Endothelial cell (in vitro differentiated cells): ENCODE data around the gene LAG3. TPM values are rescaled to one million over a fixed set of nuclear protein-coding genes. Genes with fewer than 3 reads are reported as not detected.

ENCODE experiments used
- DNase-seq: peaks from one replicate; pipeline ENCODE4 v3.0.0; 2021; ENCODE audit warnings: low spot score
- H3K27ac Mint-ChIP-seq: one replicate; pipeline ENCODE4 v1.8.0; 2021; ENCODE audit warnings: mixed read lengths, inconsistent platforms; ENCODE audit not compliant: unreplicated experiment
- H3K27me3 Mint-ChIP-seq: one replicate; pipeline ENCODE4 v1.8.0; 2021; ENCODE audit warnings: mild to moderate bottlenecking, moderate library complexity, mixed read lengths, inconsistent platforms; ENCODE audit not compliant: unreplicated experiment
- H3K36me3 Mint-ChIP-seq: one replicate; pipeline ENCODE4 v1.8.0; 2021; ENCODE audit warnings: mild to moderate bottlenecking, low read depth, mixed read lengths, inconsistent platforms; ENCODE audit not compliant: unreplicated experiment
- H3K4me1 Mint-ChIP-seq: one replicate; pipeline ENCODE4 v1.8.0; 2021; ENCODE audit warnings: mild to moderate bottlenecking, mixed read lengths, inconsistent platforms; ENCODE audit not compliant: unreplicated experiment
- H3K4me3 Mint-ChIP-seq: one replicate; pipeline ENCODE4 v1.8.0; 2021; ENCODE audit warnings: mild to moderate bottlenecking, mixed read lengths, inconsistent platforms; ENCODE audit not compliant: unreplicated experiment
- H3K9me3 Mint-ChIP-seq: one replicate; pipeline ENCODE4 v1.8.0; 2021; ENCODE audit warnings: mixed read lengths, inconsistent platforms; ENCODE audit not compliant: unreplicated experiment
- total RNA-seq: library from RNA; stranded (reverse); fragmentation: NEBNext Ultra II Directional; extraction: Animal tissue kit (Norgen Biotek cat#: 25700); gene quantifications from one replicate; pipeline ENCODE4 v1.2.1, GENCODE V29; 2021; ENCODE audit not compliant: unreplicated experiment
- TF ChIP-seq, protein P1 (sequence below): fragments of 200-600 bp; sonication (generic); IDR thresholded peaks from one replicate; pipeline ENCODE4 v1.5.0; 2021; ENCODE audit warnings: antibody characterized with exemption; ENCODE audit not compliant: unreplicated experiment

Gene LAG3
- total RNA-seq, 1 donor from 2014 or later = 7.6 TPM

DNA sequence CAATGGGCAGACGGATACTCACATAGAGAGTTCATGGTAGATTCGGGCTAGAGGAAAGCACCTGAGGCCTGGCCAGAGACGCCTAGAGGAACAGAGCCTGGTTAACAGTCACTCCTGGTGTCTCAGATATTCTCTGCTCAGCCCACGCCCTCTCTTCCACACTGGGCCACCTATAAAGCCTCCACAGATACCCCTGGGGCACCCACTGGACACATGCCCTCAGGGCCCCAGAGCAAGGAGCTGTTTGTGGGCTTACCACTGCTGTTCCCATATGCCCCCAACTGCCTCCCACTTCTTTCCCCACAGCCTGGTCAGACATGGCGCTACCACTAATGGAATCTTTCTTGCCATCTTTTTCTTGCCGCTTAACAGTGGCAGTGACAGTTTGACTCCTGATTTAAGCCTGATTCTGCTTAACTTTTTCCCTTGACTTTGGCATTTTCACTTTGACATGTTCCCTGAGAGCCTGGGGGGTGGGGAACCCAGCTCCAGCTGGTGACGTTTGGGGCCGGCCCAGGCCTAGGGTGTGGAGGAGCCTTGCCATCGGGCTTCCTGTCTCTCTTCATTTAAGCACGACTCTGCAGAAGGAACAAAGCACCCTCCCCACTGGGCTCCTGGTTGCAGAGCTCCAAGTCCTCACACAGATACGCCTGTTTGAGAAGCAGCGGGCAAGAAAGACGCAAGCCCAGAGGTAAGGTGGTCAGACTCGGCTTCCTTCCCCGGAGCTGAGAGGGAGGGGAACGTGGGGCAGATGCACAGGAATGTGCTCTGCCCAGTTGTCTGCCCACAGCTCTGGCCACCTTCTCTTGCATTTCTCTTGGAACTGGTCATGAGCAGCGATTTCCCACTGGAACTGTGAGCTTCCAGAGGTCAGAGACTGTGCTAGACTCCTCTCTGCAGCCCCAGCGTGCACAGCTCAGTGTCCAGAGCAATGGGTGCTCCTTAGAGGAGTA, 16.9 kb downstream of the LAG3 start, which contains the start of gene CD4:
TSS of gene CD4 (plus strand) at position 557 of the 953 bp plus-strand sequence. CDS start 10,611 bp downstream, outside the sequence.
- no peak for DNase-seq
- H3K9me3 Mint-ChIP-seq = no peaks in the 10 kb centered on the region
- H3K4me3 Mint-ChIP-seq = no peak within 1 kb of the TSS
- TF ChIP-seq, protein P1, sequence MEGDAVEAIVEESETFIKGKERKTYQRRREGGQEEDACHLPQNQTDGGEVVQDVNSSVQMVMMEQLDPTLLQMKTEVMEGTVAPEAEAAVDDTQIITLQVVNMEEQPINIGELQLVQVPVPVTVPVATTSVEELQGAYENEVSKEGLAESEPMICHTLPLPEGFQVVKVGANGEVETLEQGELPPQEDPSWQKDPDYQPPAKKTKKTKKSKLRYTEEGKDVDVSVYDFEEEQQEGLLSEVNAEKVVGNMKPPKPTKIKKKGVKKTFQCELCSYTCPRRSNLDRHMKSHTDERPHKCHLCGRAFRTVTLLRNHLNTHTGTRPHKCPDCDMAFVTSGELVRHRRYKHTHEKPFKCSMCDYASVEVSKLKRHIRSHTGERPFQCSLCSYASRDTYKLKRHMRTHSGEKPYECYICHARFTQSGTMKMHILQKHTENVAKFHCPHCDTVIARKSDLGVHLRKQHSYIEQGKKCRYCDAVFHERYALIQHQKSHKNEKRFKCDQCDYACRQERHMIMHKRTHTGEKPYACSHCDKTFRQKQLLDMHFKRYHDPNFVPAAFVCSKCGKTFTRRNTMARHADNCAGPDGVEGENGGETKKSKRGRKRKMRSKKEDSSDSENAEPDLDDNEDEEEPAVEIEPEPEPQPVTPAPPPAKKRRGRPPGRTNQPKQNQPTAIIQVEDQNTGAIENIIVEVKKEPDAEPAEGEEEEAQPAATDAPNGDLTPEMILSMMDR = no peak
- peaks cover 4% of the 10 kb centered on the region for H3K36me3 Mint-ChIP-seq
- peaks cover 52% of the 10 kb centered on the region for H3K4me1 Mint-ChIP-seq
- H3K27me3 Mint-ChIP-seq = peaks cover 2% of the 10 kb centered on the region
- H3K27ac Mint-ChIP-seq = peak within 1 kb of the TSS; percentile 77

DNA sequence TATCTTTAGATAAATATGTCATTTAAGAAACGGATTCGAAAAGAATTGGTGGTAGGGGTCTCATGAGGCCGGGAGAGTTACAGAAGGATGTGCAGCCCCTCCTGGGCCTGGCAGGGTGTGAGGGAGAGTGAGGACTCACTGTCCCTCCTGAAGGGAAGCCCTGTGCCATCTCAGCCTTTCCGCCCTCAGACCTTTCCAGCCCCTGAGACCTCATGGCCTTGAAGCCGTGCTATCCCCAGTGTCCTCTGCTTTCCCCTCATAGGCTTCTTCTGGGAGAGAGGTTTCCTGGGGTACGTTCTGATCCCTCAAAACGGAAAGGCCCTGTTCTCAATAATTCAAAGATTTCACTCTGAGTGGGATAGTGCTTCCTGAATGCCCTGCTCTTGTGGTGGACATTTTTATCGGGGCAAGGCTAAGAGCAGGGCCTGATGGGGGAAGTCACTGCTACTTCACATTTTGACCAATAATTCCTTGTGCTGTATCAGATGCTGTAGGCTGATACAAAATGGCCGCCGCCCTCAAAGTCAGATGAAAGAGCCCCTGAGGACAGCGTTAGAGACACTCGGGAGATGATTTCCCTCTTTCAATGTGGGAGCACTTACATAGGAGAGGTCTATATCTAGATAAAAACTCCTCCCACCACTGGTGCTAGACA, 18.3 kb downstream of the LAG3 start:
- no peak overlapping the region for H3K27ac Mint-ChIP-seq
- no peak for DNase-seq
- peaks cover 39% of the 10 kb centered on the region for H3K4me1 Mint-ChIP-seq
- H3K9me3 Mint-ChIP-seq = no peaks in the 10 kb centered on the region
- H3K36me3 Mint-ChIP-seq = peaks cover 4% of the 10 kb centered on the region
- peaks cover 2% of the 10 kb centered on the region for H3K27me3 Mint-ChIP-seq
- no peak overlapping the region for H3K4me3 Mint-ChIP-seq
- TF ChIP-seq, protein P1 = no peak

DNA sequence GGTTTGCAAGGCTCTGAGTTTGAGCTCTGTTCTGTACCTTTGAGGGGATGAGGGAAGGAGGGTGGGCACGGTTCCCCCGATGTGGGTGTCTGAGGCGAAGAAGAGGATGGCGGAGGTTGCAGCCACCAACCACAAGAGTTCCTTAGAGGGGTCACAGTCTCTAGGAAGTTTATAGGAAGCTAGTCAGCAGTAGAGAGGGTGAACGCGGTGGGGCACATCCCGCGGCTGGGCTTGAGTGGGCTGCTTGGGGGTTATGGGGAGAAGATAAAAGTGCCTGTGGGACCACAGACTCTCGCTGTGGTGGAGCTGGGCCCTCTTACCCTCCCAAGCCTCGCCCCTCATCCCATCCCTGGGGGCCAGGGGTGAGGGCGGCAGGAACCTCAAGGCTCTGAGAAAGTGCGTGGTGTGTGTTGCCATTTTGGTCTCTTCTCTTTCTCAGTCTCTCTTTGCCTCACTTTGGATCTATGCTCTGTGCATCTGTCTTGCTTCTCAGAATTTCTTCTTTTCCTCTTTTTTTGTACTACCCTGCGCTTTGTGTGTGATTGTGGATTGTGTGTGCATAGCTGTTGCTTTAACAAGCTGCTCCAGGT, 19.7 kb downstream of the LAG3 start:
- DNase-seq = no peak
- no peak overlapping the region for H3K4me3 Mint-ChIP-seq
- peaks cover 31% of the 10 kb centered on the region for H3K4me1 Mint-ChIP-seq
- H3K36me3 Mint-ChIP-seq = peaks cover 4% of the 10 kb centered on the region
- H3K9me3 Mint-ChIP-seq = no peaks in the 10 kb centered on the region
- H3K27me3 Mint-ChIP-seq = peaks cover 4% of the 10 kb centered on the region
- TF ChIP-seq, protein P1 = no peak
- no peak overlapping the region for H3K27ac Mint-ChIP-seq

DNA sequence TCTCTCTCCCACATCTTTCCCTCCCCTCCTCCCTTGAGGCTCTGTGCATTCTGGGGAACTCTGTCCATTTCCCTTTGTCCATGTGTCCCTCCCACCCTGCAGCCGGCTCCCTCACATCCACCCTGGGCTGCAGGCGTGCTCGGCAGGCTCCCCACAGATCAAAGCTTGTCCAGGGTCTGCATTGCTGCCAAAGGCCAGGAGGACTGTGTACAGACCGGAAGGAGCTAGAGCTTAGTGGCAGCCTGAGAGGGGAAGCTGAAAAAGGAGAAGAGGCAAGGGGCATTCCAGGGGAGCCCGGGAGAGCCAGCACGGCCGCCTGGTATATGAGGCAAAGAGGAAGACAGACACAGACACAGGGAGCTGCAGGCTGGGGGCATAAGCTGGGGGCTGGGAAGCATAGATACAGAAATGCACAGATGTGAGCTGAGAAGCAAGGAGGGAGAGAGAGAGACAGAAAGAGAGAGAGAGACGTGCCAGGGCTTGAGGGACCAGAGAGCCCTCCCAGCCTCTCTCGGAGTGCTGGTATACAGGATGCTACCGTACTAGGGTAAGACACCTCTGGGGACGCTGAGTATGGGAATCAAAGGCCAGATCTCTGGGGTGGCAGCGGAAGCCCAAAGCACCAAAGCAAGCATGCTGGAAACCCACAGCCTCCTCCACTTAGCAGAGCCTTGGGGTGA, 20.3 kb downstream of the LAG3 start:
- DNase-seq = no peak
- Mint-ChIP-seq H3K36me3 (peaks cover 4% of the 10 kb centered on the region), H3K27ac (no peak overlapping the region), H3K27me3 (peaks cover 4% of the 10 kb centered on the region), H3K4me1 (peaks cover 29% of the 10 kb centered on the region), H3K9me3 (no peaks in the 10 kb centered on the region), H3K4me3 (no peak overlapping the region)
- TF ChIP-seq, protein P1 = no peak
